DMS153 treated with DMSO at 0.1 percent for 48 hours (cell line): ENCODE data around the gene NUBPL.
"Not testable (repeated sequence)": the region's sequence is repeated elsewhere in the genome, so short reads cannot be mapped to it uniquely, and the experiment has no call there.

Experiments used
- DNase-seq: peaks from one replicate; lab custom pipeline; 2025; ENCODE audit not compliant: unreplicated experiment; lab: John Stamatoyannopoulos, UW

The NUBPL gene

GRCh38 chr14:31802838-31803237 lies 241.6 kb downstream of the NUBPL start:
- DNase-seq = no peak

- DNase-seq = no peak
Observed at GRCh38 chr14:31806249-31806648, 245.0 kb downstream of the NUBPL start.

GRCh38 chr14:31811693-31812628 lies 250.8 kb downstream of the NUBPL start:
- not testable (repeated sequence) for DNase-seq

DNA sequence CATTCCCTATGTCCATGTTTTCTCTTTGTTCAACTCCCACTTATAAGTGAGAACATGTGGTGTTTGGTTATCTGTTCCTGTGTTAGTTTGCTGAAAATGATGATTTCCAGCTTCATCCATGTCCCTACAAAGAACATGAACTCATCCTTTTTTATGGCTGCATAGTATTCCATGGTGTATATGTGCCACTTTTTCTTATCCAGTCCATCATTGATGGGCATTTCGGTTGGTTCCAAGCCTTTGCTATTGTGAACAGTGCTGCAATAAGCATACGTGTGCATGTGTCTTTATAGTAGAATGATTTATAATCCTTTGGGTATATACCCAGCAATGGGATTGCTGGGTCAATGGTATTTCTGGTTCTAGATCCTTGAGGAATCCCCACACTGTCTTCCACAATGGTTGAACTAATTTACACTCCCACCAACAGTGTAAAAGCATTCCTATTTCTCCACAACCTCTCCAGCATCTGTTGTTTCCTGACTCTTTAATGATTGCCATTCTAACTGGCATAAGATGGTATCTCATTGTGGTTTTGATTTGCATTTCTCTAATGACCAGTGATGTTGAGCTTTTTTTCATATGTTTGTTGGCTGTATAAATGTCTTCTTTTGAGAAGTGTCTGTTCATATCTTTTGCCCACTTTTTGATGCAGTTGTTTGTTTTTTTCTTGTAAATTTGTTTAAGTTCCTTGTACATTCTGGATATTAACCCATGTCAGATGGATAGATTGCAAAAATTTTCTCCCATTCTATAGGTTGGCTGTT lies 252.7 kb downstream of the NUBPL start:
- DNase-seq = not testable (repeated sequence)

- no peak for DNase-seq
Observed at GRCh38 chr14:31819281-31819680, 258.1 kb downstream of the NUBPL start.

DNA sequence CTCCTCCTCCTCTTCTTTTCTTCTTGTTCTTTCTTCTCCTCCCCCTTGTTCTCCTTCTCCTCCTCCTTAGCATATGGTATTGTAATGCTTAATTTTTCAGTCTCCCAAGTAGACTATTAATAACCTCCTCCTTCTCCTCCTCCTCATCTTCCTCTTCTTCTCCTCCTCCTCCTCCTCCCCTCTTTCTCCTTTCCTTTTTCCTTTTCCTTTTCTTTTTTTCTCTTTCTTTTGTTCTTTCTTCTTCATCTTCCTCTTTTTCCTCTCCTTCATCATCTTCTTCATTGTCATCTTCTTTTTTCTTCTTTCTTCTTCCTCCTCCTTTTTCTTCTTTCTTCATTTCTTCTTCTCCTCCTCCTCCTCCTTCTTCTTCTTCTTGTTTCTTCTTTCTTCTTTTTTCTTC lies 264.3 kb downstream of the NUBPL start:
- DNase-seq = no peak

GRCh38 chr14:31827325-31827724 lies 266.1 kb downstream of the NUBPL start:
- no peak for DNase-seq

DNA sequence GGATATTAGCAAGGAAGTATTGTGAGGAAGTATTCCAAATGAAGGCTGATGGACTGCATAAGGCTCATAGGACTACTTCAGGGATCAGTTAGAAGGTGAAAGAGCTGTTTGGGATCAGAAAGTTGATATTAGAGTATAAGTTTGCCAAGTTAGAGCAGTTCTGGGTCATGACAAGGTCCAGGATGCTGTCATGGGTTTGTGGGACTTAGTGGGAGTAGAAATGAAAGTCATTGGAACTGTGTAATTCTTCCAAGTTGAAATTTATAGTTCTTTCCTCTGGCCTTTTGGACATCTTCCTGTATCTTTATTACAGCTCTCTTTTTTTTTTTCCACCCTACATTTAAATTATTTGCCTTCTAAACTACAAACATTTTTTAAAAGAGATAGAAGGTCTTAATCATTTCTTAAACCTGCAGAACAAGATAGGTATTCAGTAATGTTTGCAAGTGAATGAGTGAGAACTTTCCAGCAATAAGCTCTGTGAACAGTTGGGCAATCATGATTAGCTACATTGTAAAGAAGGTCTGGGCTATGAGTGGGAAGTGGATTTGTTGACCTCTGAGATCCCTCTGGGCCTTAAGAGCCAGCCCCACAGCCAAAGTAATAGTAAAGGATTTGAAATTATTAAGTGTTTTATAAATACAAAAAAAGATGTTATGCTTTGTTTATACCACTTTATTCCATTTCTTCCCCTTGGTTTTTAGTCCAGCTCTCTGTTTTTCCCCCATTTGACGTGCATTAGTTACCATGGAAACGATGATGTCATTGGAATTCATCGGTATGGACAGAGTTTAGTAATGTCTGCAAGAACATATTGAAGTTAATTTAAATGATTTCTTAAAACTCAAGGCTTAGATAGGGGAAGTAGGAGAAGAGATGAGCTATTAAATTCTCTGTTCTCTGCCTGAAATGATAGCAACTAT lies 268.0 kb downstream of the NUBPL start:
- no peak for DNase-seq

DNA sequence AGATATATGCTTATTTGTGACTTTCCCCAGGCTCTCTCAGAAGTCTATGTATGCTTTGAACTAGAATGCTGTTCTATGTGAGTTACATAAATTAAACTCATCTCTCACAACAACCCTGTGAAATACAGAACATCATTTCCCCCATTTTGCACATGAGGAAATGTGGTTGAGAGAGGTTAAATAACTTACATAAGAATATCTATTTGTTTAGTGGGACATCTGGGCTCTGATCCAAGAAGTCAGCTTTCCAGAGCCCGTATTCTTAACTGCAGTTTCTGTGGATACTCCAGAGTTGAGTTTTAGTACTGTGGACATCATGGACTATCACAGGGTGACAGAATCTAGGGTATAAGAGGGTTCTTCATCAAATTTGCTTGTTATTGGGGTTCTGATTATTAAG lies 273.4 kb downstream of the NUBPL start:
- DNase-seq = peak; percentile 28

DNA sequence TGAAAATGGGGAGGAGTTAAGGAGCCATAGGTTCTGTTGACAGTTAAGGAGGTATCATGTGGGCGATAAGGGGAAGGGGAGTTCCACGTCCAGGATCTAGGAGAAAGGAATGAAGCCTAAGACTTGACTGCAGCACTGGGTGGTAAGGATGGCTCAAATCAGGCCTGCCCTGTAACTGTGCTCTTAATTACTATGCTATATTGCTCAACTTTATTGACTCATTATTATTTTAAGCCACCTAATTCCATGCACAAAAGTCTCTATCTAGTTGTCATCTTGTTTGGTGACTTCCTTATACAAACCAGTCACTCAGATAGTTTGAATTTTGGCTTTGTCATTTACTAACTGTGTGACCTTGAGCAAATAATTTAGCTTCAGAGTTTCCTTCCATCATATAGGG lies 273.8 kb downstream of the NUBPL start:
- no peak for DNase-seq

DNA sequence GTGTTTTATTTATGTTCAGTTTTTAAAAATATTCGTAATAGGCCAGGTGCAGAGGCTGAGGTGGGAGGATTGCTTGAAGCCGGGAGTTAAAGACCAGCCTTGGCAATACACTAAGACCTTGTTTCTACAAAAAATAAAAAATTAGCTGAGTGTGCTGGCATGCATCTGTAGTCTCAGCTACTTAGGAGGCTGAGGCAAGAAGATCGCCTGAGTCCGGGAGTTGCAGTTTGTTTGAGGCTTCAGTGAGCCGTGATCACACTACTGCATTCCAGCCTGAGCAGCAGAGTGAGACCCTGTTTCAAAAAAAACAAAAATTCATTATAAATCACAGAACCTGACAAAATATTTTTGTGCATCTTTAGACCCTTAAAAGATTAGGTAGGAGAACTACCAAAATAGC lies 275.8 kb downstream of the NUBPL start:
- no peak for DNase-seq

DNA sequence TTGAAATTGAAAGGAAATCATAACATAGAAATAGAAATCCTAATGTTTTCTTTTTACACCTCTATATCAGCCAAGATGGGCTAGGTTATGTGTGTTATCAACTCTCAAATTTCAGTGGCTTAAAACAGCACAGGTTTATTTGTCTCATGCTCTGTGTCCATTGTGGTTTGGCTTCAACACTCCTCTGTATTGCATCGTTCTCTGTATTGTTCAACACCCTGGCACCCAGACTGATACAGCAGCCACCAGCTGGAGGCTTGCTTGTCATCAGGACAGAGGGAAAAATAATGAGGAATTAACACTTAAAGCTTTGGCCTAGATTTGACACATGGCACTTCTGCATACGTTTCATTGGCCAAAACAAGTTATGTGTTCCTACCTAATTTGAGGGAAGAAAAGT lies 281.7 kb downstream of the NUBPL start:
- no peak for DNase-seq

GRCh38 chr14:31843361-31844091 lies 282.3 kb downstream of the NUBPL start:
- no peak for DNase-seq

DNA sequence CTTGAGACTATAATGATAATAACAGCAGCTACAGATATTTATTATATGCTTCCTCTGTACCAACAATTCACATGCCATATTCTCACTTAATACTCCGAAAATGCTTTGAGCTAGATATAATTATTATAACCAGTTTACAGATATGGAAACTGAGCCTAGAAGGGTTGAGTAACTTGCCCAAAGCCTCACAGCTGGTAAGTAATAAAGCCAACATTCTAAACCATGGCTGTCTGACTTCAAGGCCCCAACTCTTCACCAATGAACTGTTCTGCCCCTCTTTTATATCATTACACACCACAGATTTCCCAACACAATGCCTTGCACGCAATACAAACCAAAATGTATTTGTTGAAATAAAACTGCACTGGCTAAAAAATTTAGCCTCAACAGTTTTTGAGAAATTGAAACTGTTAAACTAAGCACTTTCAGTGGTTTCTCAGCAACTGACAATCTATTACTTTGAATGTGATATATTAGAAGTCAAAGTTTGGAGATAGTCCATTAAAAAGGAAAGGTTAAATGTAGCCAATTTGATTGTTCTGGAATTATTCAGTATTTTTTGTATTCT lies 293.4 kb downstream of the NUBPL start:
- DNase-seq = no peak

- no peak for DNase-seq
Observed at GRCh38 chr14:31855262-31855661, 294.1 kb downstream of the NUBPL start.

- DNase-seq = not testable (repeated sequence)
Observed at GRCh38 chr14:31856003-31856402, 294.8 kb downstream of the NUBPL start.

- no peak for DNase-seq
Observed at GRCh38 chr14:31858868-31859267, 297.7 kb downstream of the NUBPL start.

GRCh38 chr14:31864937-31865855 lies 304.0 kb downstream of the NUBPL start:
- DNase-seq = no peak

- DNase-seq = no peak
Observed at GRCh38 chr14:31867570-31867969, 306.4 kb downstream of the NUBPL start.
